ENCODE measurements around the gene CA10. TPM values are rescaled to one million over a fixed set of nuclear protein-coding genes. Genes with fewer than 3 reads are reported as not detected.

The CA10 gene
- total RNA-seq, 2 donors from 2014 or later = not detected

DNA sequence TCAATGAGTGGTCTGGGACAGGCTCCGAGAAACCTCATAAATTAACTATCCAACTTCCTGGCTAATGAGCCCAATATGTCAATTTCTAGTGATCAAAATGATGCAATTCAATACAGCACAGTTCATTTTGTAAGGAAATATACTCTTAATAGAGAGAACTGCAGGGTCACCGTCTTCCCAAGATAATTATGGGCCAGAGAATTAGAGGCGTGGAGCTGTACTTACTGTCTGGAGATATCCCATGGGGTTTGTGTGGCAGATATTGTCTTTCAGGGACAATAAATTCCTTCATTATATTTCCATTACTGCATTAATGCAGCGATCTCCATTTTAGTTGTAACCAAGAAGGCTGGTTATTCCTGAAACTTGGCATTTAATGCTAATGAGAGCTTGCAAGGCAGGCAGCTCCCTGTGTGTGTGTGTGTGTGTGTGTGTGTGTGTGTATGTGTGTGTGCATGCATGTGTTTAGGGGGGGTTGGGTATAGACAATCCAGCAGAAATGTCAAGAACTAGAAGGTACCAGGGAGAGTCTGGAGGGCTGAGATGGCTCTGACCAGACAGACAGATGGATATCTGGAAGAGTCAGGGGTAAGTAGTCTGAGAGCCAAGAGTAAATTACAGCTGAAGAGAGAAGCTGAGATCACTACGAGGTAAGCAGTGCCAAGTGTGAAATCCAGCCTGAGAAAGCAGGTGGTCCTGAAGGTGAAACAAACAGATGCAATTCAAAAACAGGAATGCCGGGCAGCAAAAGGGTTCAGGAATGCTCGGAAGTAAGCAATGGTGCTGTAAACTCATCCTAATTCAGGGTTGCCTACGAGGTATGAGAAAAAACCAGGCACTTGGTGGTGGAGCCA, 393.0 kb downstream of the CA10 start:
- no peak for DNase-seq (ENCODE audit: low spot score)
- no peak for ATAC-seq (ENCODE audit: insufficient number of reproducible peaks, low FRiP score, low read depth)
- no peaks in the 10 kb centered on the region for H3K9me3 ChIP-seq
- TF ChIP-seq, protein P1, sequence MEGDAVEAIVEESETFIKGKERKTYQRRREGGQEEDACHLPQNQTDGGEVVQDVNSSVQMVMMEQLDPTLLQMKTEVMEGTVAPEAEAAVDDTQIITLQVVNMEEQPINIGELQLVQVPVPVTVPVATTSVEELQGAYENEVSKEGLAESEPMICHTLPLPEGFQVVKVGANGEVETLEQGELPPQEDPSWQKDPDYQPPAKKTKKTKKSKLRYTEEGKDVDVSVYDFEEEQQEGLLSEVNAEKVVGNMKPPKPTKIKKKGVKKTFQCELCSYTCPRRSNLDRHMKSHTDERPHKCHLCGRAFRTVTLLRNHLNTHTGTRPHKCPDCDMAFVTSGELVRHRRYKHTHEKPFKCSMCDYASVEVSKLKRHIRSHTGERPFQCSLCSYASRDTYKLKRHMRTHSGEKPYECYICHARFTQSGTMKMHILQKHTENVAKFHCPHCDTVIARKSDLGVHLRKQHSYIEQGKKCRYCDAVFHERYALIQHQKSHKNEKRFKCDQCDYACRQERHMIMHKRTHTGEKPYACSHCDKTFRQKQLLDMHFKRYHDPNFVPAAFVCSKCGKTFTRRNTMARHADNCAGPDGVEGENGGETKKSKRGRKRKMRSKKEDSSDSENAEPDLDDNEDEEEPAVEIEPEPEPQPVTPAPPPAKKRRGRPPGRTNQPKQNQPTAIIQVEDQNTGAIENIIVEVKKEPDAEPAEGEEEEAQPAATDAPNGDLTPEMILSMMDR (IDR thresholded peaks at IDR 0.05) = no peak
- no peak overlapping the region for H3K4me3 ChIP-seq
- H3K4me1 ChIP-seq (ENCODE audit: control insufficient read depth in 1 of 2, low read depth in 2 of 2) = no peaks in the 10 kb centered on the region
- no peak overlapping the region for H3K27ac ChIP-seq
- no peaks in the 10 kb centered on the region for H3K36me3 ChIP-seq
- H3K27me3 ChIP-seq (replicated peaks; ENCODE audit: insufficient read depth) = no peaks in the 10 kb centered on the region

DNA sequence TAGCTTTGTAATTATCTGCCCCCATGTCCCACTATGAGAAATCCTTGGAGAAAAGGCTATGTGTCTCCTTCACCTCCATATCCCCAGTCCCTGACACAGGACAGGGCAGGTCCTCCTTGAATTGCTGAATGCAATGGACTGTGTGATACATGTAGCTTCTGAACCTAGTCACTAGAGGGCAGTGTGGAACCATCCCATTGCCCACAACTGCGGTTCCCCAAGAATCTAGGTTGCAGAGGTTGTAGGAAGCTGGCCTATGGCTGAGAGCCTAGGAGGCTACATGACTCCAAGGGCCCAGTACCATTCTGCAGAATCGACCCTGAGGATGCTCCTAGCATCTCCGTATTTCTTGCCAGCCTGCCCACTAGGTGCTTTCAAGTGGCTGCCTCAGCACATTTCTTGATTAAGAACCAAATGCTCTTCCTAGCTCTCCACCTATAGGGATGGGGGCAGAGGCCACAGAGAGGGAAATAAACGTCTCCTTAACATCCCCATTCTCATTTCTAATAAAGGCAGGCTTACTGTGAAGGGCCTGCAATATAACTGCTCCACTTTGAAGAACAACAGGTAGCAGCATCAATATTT, 394.0 kb downstream of the CA10 start:
- DNase-seq (ENCODE audit: low spot score) = no peak
- no peak overlapping the region for H3K27ac ChIP-seq
- TF ChIP-seq, protein P1 (IDR thresholded peaks at IDR 0.05) = peak; percentile 58

DNA sequence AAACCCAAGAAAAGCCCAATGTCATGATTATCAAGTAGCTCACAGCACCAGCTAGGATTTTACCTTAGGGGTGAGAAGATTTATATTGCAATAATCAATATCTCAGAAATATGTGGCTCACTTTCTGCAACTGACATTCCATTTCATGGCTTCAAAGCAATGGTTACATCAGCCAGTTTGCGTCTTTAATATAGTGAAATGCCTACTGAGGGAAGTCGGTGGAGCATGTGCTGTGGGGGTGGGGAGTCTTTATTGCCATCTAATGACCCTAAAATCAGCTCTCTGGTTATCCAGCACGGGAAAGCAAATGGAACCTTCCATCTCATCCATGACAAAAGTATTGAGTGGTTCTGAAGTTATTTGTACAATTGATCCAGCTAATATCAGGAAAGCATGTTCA, 395.5 kb downstream of the CA10 start:
- Histone ChIP-seq H3K4me3 (no peak overlapping the region), H3K27me3 (replicated peaks; ENCODE audit: insufficient read depth) (no peaks in the 10 kb centered on the region), H3K4me1 (ENCODE audit: control insufficient read depth in 1 of 2, low read depth in 2 of 2) (no peaks in the 10 kb centered on the region), H3K27ac (no peak overlapping the region), H3K9me3 (no peaks in the 10 kb centered on the region), H3K36me3 (no peaks in the 10 kb centered on the region)
- TF ChIP-seq, protein P1 (IDR thresholded peaks at IDR 0.05) = no peak
- DNase-seq (ENCODE audit: low spot score) (no peak), ATAC-seq (ENCODE audit: insufficient number of reproducible peaks, low FRiP score, low read depth) (no peak)

More for the DNA sequence above, 394.0 kb downstream of the CA10 start:
- Histone ChIP-seq H3K9me3 (no peaks in the 10 kb centered on the region), H3K4me1 (ENCODE audit: control insufficient read depth in 1 of 2, low read depth in 2 of 2) (no peaks in the 10 kb centered on the region), H3K27me3 (replicated peaks; ENCODE audit: insufficient read depth) (no peaks in the 10 kb centered on the region), H3K4me3 (no peak overlapping the region), H3K36me3 (no peaks in the 10 kb centered on the region)
- no peak for ATAC-seq (ENCODE audit: insufficient number of reproducible peaks, low FRiP score, low read depth)

DNA sequence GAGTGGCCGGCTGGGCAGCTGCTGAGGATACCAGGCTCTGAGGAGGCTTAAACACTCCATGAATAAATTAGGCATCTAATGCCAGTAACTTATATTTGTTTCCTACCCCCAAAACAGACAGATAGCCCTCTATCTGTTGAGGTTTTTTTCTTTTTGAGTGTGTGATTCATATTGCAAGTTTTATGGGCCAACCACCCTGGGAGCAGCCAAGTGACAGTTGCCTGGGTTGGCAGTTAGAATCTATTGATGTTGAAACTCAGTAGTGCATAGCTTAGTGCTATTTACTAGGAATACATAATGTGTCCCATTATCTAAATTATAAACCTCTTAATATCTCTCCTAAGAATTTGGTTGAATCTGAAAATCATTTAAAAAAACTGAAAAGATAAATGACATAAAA, 397.4 kb downstream of the CA10 start:
- H3K4me3 ChIP-seq = no peak overlapping the region
- TF ChIP-seq, protein P1 (IDR thresholded peaks at IDR 0.05) = no peak
- H3K36me3 ChIP-seq = no peaks in the 10 kb centered on the region
- H3K27ac ChIP-seq = no peak overlapping the region
- ATAC-seq (ENCODE audit: insufficient number of reproducible peaks, low FRiP score, low read depth) (no peak), DNase-seq (ENCODE audit: low spot score) (no peak)
- H3K27me3 ChIP-seq (replicated peaks; ENCODE audit: insufficient read depth) = no peaks in the 10 kb centered on the region
- H3K9me3 ChIP-seq = no peaks in the 10 kb centered on the region
- no peaks in the 10 kb centered on the region for H3K4me1 ChIP-seq (ENCODE audit: control insufficient read depth in 1 of 2, low read depth in 2 of 2)

DNA sequence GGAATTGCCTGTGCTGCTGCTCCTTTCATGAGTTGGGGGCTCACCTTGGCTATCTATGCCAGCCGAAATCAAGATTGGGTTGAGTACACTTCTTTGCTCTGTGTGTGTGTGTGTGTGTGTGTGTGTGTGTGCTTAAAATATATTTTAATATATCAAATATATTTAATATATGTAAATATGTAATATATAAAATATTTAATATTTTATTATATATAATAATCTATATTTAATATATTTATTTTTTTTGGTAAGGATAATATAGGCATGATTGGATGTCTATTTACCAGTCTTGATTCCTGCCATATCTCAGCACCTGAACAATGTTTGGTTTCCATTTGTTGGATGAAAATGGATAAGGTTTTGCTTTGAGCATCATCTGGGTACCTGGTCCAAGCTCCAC, 399.3 kb downstream of the CA10 start:
- ATAC-seq (ENCODE audit: insufficient number of reproducible peaks, low FRiP score, low read depth) = no peak
- no peaks in the 10 kb centered on the region for H3K9me3 ChIP-seq
- no peak overlapping the region for H3K27ac ChIP-seq
- no peak overlapping the region for H3K4me3 ChIP-seq
- H3K27me3 ChIP-seq (replicated peaks; ENCODE audit: insufficient read depth) = no peaks in the 10 kb centered on the region
- TF ChIP-seq, protein P1 (IDR thresholded peaks at IDR 0.05) = no peak
- no peaks in the 10 kb centered on the region for H3K36me3 ChIP-seq
- DNase-seq (ENCODE audit: low spot score) = no peak
- no peaks in the 10 kb centered on the region for H3K4me1 ChIP-seq (ENCODE audit: control insufficient read depth in 1 of 2, low read depth in 2 of 2)
